ENCODE data around the gene TIMM22. TPM values are rescaled to one million over a fixed set of nuclear protein-coding genes. Genes with fewer than 3 reads are reported as not detected.
A peak's percentile ranks its signal among the peaks of the same experiment; 100 is the strongest.

The TIMM22 gene
- total RNA-seq, 4 donors from 2014 or later, result 14.4 to 16.1 (median 15.3) TPM

- Histone ChIP-seq H3K4me3 (no peak overlapping the region), H3K4me1 (peaks cover 17 to 26% of the 10 kb centered on the region in 2 donors), H3K27me3 (no peaks in the 10 kb centered on the region), H3K36me3 (no peaks in the 10 kb centered on the region), H3K27ac (no peak overlapping the region), H3K9me3 (no peaks in the 10 kb centered on the region)
- ATAC-seq (no peak), DNase-seq (no peak)
- in situ Hi-C loops (cut with MboI; ENCODE audit: low sequenced_read_pairs in 4 of 4), result no loop called here
- intact Hi-C loops (cut with DNase I; ENCODE audit: low total_unique reads), result loop anchor here (5.0 kb wide), 1 partner anchor 35 kb away; no protein-coding TSS in a partner anchor
- no peak for TF ChIP-seq CTCF (IDR thresholded peaks at IDR 0.05 in 4 of 5, conservative IDR thresholded peaks at IDR 0.05 in 1 of 5)
- no peak for TF ChIP-seq POLR2A (IDR thresholded peaks at IDR 0.05)
Observed at GRCh38 chr17:1036845-1037237, 39.9 kb downstream of the TIMM22 start.

GRCh38 chr17:1037238-1037879 lies 40.4 kb downstream of the TIMM22 start:
- H3K4me3 ChIP-seq, result no peak overlapping the region
- no peak for ATAC-seq
- DNase-seq, result no peak
- intact Hi-C loops (cut with DNase I; ENCODE audit: low total_unique reads) (loop anchor here (5.0 kb wide), 1 partner anchor 35 kb away; no protein-coding TSS in a partner anchor), in situ Hi-C loops (cut with MboI; ENCODE audit: low sequenced_read_pairs in 4 of 4) (no loop called here)
- no peaks in the 10 kb centered on the region for H3K36me3 ChIP-seq
- H3K9me3 ChIP-seq, result no peaks in the 10 kb centered on the region
- no peaks in the 10 kb centered on the region for H3K27me3 ChIP-seq
- no peak overlapping the region for H3K27ac ChIP-seq
- TF ChIP-seq POLR2A (IDR thresholded peaks at IDR 0.05) (no peak), CTCF (IDR thresholded peaks at IDR 0.05 in 4 of 5, conservative IDR thresholded peaks at IDR 0.05 in 1 of 5) (no peak)
- H3K4me1 ChIP-seq, result peaks cover 13 to 26% of the 10 kb centered on the region in 2 donors

GRCh38 chr17:1038459-1039122 lies 41.7 kb downstream of the TIMM22 start:
- Histone ChIP-seq H3K4me3 (no peak overlapping the region), H3K27ac (peak overlapping the region; percentile 67 to 80 (median 76)), H3K27me3 (no peaks in the 10 kb centered on the region), H3K9me3 (no peaks in the 10 kb centered on the region), H3K36me3 (no peaks in the 10 kb centered on the region), H3K4me1 (peaks cover 13 to 31% of the 10 kb centered on the region in 2 donors)
- ATAC-seq (no peak), DNase-seq (no peak)
- TF ChIP-seq CTCF (IDR thresholded peaks at IDR 0.05 in 4 of 5, conservative IDR thresholded peaks at IDR 0.05 in 1 of 5) (no peak), POLR2A (IDR thresholded peaks at IDR 0.05) (no peak)
- intact Hi-C loops (cut with DNase I; ENCODE audit: low total_unique reads), result loop anchor here (5.0 kb wide), 1 partner anchor 36 kb away; no protein-coding TSS in a partner anchor
- in situ Hi-C loops (cut with MboI; ENCODE audit: low sequenced_read_pairs in 4 of 4), result no loop called here

- peak overlapping the region in 1 of 4 donors; percentile 34 for H3K4me3 ChIP-seq
- no peaks in the 10 kb centered on the region for H3K36me3 ChIP-seq
- H3K4me1 ChIP-seq, result peaks cover 13 to 31% of the 10 kb centered on the region in 2 donors
- in situ Hi-C loops (cut with MboI; ENCODE audit: low sequenced_read_pairs in 4 of 4), result no loop called here
- no peak for ATAC-seq
- peak overlapping the region; percentile 67 to 80 (median 76) for H3K27ac ChIP-seq
- intact Hi-C loops (cut with DNase I; ENCODE audit: low total_unique reads), result loop anchor here (5.0 kb wide), 1 partner anchor 37 kb away; no protein-coding TSS in a partner anchor
- no peak for TF ChIP-seq CTCF (IDR thresholded peaks at IDR 0.05 in 4 of 5, conservative IDR thresholded peaks at IDR 0.05 in 1 of 5)
- no peak for TF ChIP-seq POLR2A (IDR thresholded peaks at IDR 0.05)
- no peaks in the 10 kb centered on the region for H3K9me3 ChIP-seq
- no peaks in the 10 kb centered on the region for H3K27me3 ChIP-seq
- no peak for DNase-seq
Observed at GRCh38 chr17:1039123-1039507, 42.2 kb downstream of the TIMM22 start.

All from gastrocnemius medialis (tissue), 4 donors.